Superior temporal gyrus (tissue), 1 donor: ENCODE results near the gene MRPL42.
"Not testable (repeated sequence)": the region's sequence is repeated elsewhere in the genome, so short reads cannot be mapped to it uniquely, and the experiment has no call there.

Experiments used
- DNase-seq: peaks from one replicate; pipeline ENCODE4 v3.0.0-alpha.2; 2016; ENCODE audit errors: extremely low spot score

The MRPL42 gene

GRCh38 chr12:93467351-93468007, at the start of gene MRPL42:
Gene MRPL42, plus strand, starts transcription at chr12:93467514. Its CDS starts 1,772 bp downstream, at chr12:93469286.
- DNase-seq = peak; percentile 93

- DNase-seq = no peak
These were observed 49.3 kb upstream of the MRPL42 start for GRCh38 chr12:93417967-93418480.

GRCh38 chr12:93419388-93420034, 47.8 kb upstream of the MRPL42 start:
- DNase-seq = peak; percentile 78

- DNase-seq = no peak
These were observed 45.3 kb upstream of the MRPL42 start for GRCh38 chr12:93422050-93422449.

GRCh38 chr12:93425736-93426411, 41.4 kb upstream of the MRPL42 start:
- no peak for DNase-seq

GRCh38 chr12:93426412-93426805, 40.9 kb upstream of the MRPL42 start:
- DNase-seq = no peak

- DNase-seq = no peak
These were observed 39.3 kb upstream of the MRPL42 start for GRCh38 chr12:93427779-93428564.

GRCh38 chr12:93429448-93429847, 37.9 kb upstream of the MRPL42 start:
- DNase-seq = no peak

- no peak for DNase-seq
These were observed 37.5 kb upstream of the MRPL42 start for GRCh38 chr12:93429852-93430251.

GRCh38 chr12:93430280-93430679, 37.0 kb upstream of the MRPL42 start:
- no peak for DNase-seq

GRCh38 chr12:93432031-93432430, 35.3 kb upstream of the MRPL42 start:
- not testable (repeated sequence) for DNase-seq

GRCh38 chr12:93434256-93434865, 33.0 kb upstream of the MRPL42 start:
- no peak for DNase-seq

GRCh38 chr12:93438266-93439050, 28.9 kb upstream of the MRPL42 start:
- DNase-seq = no peak

- no peak for DNase-seq
These were observed 27.1 kb upstream of the MRPL42 start for GRCh38 chr12:93440043-93440835.

GRCh38 chr12:93441081-93441616, 26.2 kb upstream of the MRPL42 start:
- no peak for DNase-seq

- DNase-seq = peak; percentile 93
These were observed 25.5 kb upstream of the MRPL42 start, which contains the start of gene UBE2N for GRCh38 chr12:93441617-93442410. Gene UBE2N, minus strand, starts transcription at chr12:93441947. Its CDS starts 63 bp downstream, at chr12:93441884.

GRCh38 chr12:93442411-93443340, 24.6 kb upstream of the MRPL42 start:
- DNase-seq = no peak
